ENCODE measurements around the gene VEGFC. TPM values are rescaled to one million over a fixed set of nuclear protein-coding genes. Genes with fewer than 3 reads are reported as not detected.

The VEGFC gene
- total RNA-seq, 4 donors from 2014 or later: 3.8 to 31.5 (median 14.6) TPM

- TF ChIP-seq CTCF (IDR thresholded peaks at IDR 0.05): no peak
- no peak for TF ChIP-seq POLR2A (IDR thresholded peaks at IDR 0.05)
- Histone ChIP-seq H3K27me3 (no peaks in the 10 kb centered on the region), H3K4me3 (no peak overlapping the region), H3K4me1 (no peaks in the 10 kb centered on the region), H3K36me3 (no peaks in the 10 kb centered on the region), H3K27ac (no peak overlapping the region), H3K9me3 (no peaks in the 10 kb centered on the region)
- DNase-seq: no peak
- intact Hi-C loops (cut with DNase I; ENCODE audit: low total_unique reads): no loop called here
These were observed 48.6 kb downstream of the VEGFC start for GRCh38 chr4:176744091-176744490.

GRCh38 chr4:176742211-176742610 is 50.5 kb downstream of the VEGFC start:
- Histone ChIP-seq H3K27me3 (no peaks in the 10 kb centered on the region), H3K36me3 (no peaks in the 10 kb centered on the region), H3K9me3 (no peaks in the 10 kb centered on the region), H3K4me1 (no peaks in the 10 kb centered on the region), H3K27ac (no peak overlapping the region), H3K4me3 (no peak overlapping the region)
- TF ChIP-seq CTCF (IDR thresholded peaks at IDR 0.05): no peak
- TF ChIP-seq POLR2A (IDR thresholded peaks at IDR 0.05): no peak
- DNase-seq: no peak
- intact Hi-C loops (cut with DNase I; ENCODE audit: low total_unique reads): no loop called here

GRCh38 chr4:176741253-176741652 is 51.5 kb downstream of the VEGFC start:
- intact Hi-C loops (cut with DNase I; ENCODE audit: low total_unique reads): no loop called here
- no peaks in the 10 kb centered on the region for H3K36me3 ChIP-seq
- H3K27ac ChIP-seq: no peak overlapping the region
- H3K4me3 ChIP-seq: no peak overlapping the region
- H3K4me1 ChIP-seq: no peaks in the 10 kb centered on the region
- TF ChIP-seq POLR2A (IDR thresholded peaks at IDR 0.05): no peak
- no peak for TF ChIP-seq CTCF (IDR thresholded peaks at IDR 0.05)
- H3K9me3 ChIP-seq: no peaks in the 10 kb centered on the region
- no peak for DNase-seq
- H3K27me3 ChIP-seq: no peaks in the 10 kb centered on the region

GRCh38 chr4:176735300-176735699 is 57.4 kb downstream of the VEGFC start:
- H3K4me3 ChIP-seq: no peak overlapping the region
- H3K36me3 ChIP-seq: no peaks in the 10 kb centered on the region
- no peak overlapping the region for H3K27ac ChIP-seq
- DNase-seq: no peak
- intact Hi-C loops (cut with DNase I; ENCODE audit: low total_unique reads): no loop called here
- H3K4me1 ChIP-seq: no peaks in the 10 kb centered on the region
- no peaks in the 10 kb centered on the region for H3K27me3 ChIP-seq
- H3K9me3 ChIP-seq: no peaks in the 10 kb centered on the region
- TF ChIP-seq POLR2A (IDR thresholded peaks at IDR 0.05) (no peak), CTCF (IDR thresholded peaks at IDR 0.05) (no peak)

GRCh38 chr4:176734461-176734860 is 58.3 kb downstream of the VEGFC start:
- TF ChIP-seq CTCF (IDR thresholded peaks at IDR 0.05) (no peak), POLR2A (IDR thresholded peaks at IDR 0.05) (no peak)
- Histone ChIP-seq H3K4me1 (no peaks in the 10 kb centered on the region), H3K27me3 (no peaks in the 10 kb centered on the region), H3K36me3 (no peaks in the 10 kb centered on the region), H3K4me3 (no peak overlapping the region), H3K27ac (no peak overlapping the region), H3K9me3 (no peaks in the 10 kb centered on the region)
- intact Hi-C loops (cut with DNase I; ENCODE audit: low total_unique reads): no loop called here
- DNase-seq: no peak

Measured in uterus (tissue), 4 donors.